GM12878 (cell line): ENCODE results near the gene ERVH48-1.

Experiments used
- CHD2 ChIP-seq: IDR thresholded peaks from 2 replicates; pipeline ENCODE4 v1.6.1; 2011; ENCODE audit warnings: low read depth, low read length, improper control_type of control experiment, borderline replicate concordance
- HDAC2 ChIP-seq: fragments of 200-600 bp; sonication (generic); IDR thresholded peaks from 2 replicates; pipeline ENCODE4 v1.6.1; 2017
- HDAC6 ChIP-seq: fragments of 200-600 bp; sonication (generic); IDR thresholded peaks from one replicate; pipeline ENCODE4 v1.8.0; 2017; ENCODE audit warnings: antibody characterized with exemption; ENCODE audit not compliant: unreplicated experiment
- MXI1 ChIP-seq: fragments of 150-350 bp; IDR thresholded peaks from 2 replicates; pipeline ENCODE4 v1.6.1; 2011; ENCODE audit warnings: low read depth, mild to moderate bottlenecking, inconsistent platforms, low read length, improper control_type of control experiment
- POLR2A ChIP-seq: IDR thresholded peaks from 2 replicates; pipeline ENCODE4 v1.6.1; 2011; ENCODE audit warnings: low read depth, mild to moderate bottlenecking, low read length
- RAD21 ChIP-seq: IDR thresholded peaks from 2 replicates; pipeline ENCODE4 v1.6.1; 2011; ENCODE audit warnings: mild to moderate bottlenecking, low read depth, low read length, moderate library complexity; ENCODE audit not compliant: insufficient read depth
- SPI1 ChIP-seq: IDR thresholded peaks from 2 replicates; pipeline ENCODE4 v1.6.1; 2011; ENCODE audit warnings: low read depth, mild to moderate bottlenecking, low read length, moderate library complexity, borderline replicate concordance; ENCODE audit not compliant: insufficient read depth
- SUZ12 ChIP-seq: fragments of 200-600 bp; sonication (generic); IDR thresholded peaks from one replicate; pipeline ENCODE4 v1.6.1; 2018; ENCODE audit warnings: antibody characterized with exemption, mild to moderate bottlenecking; ENCODE audit not compliant: unreplicated experiment
- TCF7 ChIP-seq: IDR thresholded peaks from 2 replicates; pipeline ENCODE4 v1.6.1; 2014; ENCODE audit warnings: antibody characterized with exemption, borderline replicate concordance
- ZNF217 ChIP-seq: fragments of 450-650 bp; IDR thresholded peaks from 2 replicates; pipeline ENCODE4 v1.6.1; 2017; ENCODE audit warnings: antibody characterized with exemption, mild to moderate bottlenecking
- TF ChIP-seq, protein P1 (sequence below), 3 experiments: IDR thresholded peaks in 2 of 3; conservative IDR thresholded peaks in 1 of 3; 2 replicates each; pipeline ENCODE4 v1.5.1; 2011; ENCODE audit warnings: low read depth in 3 of 3, low read length in 3 of 3, mild to moderate bottlenecking in 3 of 3, control low read depth in 2 of 3, moderate library complexity in 2 of 3, inconsistent platforms in 1 of 3, mixed read lengths in 1 of 3; ENCODE audit not compliant: control insufficient read depth in 2 of 3, insufficient read depth in 1 of 3; ENCODE audit errors: extremely low read depth in 1 of 3
- TF ChIP-seq, protein P2 (sequence below): IDR thresholded peaks from 2 replicates; pipeline ENCODE4 v1.6.1; 2011; ENCODE audit warnings: low read depth, low read length, improper control_type of control experiment, borderline replicate concordance
- TF ChIP-seq, protein P3 (sequence below): IDR thresholded peaks from 2 replicates; pipeline ENCODE4 v1.6.1; 2012; ENCODE audit warnings: low read depth, low read length, improper control_type of control experiment
- TF ChIP-seq, protein P4 (sequence below): IDR thresholded peaks from 2 replicates; pipeline ENCODE4 v1.6.1; 2012; ENCODE audit warnings: low read length, inconsistent platforms

DNA sequence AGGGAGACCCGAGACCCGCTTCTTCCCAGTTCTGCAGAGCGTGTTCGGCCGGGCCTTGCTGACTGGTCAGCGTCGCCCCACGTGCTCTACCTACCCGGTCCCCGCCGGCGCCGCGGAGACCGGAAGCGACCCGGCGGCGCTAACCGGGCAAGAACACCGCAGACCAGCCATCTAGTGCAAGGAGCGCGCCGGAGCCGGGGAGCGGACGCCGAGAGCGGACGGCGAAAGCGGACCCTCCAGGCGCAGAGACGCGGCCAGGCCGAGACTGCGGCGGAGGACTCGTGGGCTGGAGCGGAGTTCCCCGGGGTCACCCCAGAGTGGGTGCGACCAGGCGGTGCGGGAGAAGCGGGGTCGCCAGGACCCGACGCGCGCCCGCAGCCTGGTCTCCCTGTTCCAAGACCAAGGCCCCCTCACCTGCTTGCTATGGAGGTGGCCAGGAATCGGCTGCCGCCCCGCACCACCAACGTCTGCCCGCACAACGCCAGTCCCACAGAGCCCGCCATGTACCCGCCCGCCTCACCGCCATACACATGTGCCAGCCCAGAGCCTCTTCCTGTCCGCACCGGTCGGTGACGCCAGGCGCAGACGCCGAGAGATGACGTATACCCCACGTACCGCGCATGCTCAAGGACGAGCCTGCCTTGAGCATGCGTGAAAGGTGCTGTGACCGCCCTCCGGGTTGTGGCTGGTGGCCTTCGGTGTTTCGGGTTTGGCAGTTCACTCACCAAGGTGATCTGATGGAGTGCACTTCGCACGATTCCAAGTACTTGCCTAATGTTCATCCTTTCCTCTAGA is 46.2 kb downstream of the ERVH48-1 start, which contains the start of gene WDR4:
- TF ChIP-seq, protein P1, sequence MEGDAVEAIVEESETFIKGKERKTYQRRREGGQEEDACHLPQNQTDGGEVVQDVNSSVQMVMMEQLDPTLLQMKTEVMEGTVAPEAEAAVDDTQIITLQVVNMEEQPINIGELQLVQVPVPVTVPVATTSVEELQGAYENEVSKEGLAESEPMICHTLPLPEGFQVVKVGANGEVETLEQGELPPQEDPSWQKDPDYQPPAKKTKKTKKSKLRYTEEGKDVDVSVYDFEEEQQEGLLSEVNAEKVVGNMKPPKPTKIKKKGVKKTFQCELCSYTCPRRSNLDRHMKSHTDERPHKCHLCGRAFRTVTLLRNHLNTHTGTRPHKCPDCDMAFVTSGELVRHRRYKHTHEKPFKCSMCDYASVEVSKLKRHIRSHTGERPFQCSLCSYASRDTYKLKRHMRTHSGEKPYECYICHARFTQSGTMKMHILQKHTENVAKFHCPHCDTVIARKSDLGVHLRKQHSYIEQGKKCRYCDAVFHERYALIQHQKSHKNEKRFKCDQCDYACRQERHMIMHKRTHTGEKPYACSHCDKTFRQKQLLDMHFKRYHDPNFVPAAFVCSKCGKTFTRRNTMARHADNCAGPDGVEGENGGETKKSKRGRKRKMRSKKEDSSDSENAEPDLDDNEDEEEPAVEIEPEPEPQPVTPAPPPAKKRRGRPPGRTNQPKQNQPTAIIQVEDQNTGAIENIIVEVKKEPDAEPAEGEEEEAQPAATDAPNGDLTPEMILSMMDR (IDR thresholded peaks at IDR 0.05 in 2 of 3, conservative IDR thresholded peaks at IDR 0.05 in 1 of 3; ENCODE audit: control insufficient read depth in 2 of 3, extremely low read depth in 1 of 3, insufficient read depth in 1 of 3, low read depth in 3 of 3, low read length in 3 of 3), result no peak
- peak; percentile 100 for TF ChIP-seq MXI1
- TF ChIP-seq HDAC6, result no peak
- TF ChIP-seq HDAC2, result no peak
- TF ChIP-seq, protein P2, sequence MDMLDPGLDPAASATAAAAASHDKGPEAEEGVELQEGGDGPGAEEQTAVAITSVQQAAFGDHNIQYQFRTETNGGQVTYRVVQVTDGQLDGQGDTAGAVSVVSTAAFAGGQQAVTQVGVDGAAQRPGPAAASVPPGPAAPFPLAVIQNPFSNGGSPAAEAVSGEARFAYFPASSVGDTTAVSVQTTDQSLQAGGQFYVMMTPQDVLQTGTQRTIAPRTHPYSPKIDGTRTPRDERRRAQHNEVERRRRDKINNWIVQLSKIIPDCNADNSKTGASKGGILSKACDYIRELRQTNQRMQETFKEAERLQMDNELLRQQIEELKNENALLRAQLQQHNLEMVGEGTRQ, result peak; percentile 84
- no peak for TF ChIP-seq SUZ12
- TF ChIP-seq, protein P3, sequence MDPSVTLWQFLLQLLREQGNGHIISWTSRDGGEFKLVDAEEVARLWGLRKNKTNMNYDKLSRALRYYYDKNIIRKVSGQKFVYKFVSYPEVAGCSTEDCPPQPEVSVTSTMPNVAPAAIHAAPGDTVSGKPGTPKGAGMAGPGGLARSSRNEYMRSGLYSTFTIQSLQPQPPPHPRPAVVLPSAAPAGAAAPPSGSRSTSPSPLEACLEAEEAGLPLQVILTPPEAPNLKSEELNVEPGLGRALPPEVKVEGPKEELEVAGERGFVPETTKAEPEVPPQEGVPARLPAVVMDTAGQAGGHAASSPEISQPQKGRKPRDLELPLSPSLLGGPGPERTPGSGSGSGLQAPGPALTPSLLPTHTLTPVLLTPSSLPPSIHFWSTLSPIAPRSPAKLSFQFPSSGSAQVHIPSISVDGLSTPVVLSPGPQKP, result no peak
- TF ChIP-seq CHD2, result peak; percentile 56; the same call in 1 of the 2 replicates
- TF ChIP-seq RAD21, result no peak
- TF ChIP-seq POLR2A, result peak; percentile 96
- no peak for TF ChIP-seq SPI1
- TF ChIP-seq, protein P4, sequence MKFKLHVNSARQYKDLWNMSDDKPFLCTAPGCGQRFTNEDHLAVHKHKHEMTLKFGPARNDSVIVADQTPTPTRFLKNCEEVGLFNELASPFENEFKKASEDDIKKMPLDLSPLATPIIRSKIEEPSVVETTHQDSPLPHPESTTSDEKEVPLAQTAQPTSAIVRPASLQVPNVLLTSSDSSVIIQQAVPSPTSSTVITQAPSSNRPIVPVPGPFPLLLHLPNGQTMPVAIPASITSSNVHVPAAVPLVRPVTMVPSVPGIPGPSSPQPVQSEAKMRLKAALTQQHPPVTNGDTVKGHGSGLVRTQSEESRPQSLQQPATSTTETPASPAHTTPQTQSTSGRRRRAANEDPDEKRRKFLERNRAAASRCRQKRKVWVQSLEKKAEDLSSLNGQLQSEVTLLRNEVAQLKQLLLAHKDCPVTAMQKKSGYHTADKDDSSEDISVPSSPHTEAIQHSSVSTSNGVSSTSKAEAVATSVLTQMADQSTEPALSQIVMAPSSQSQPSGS, result no peak
- TF ChIP-seq TCF7, result no peak
- no peak for TF ChIP-seq ZNF217
